ENCODE measurements around the gene FLT4.

Gene FLT4

DNA sequence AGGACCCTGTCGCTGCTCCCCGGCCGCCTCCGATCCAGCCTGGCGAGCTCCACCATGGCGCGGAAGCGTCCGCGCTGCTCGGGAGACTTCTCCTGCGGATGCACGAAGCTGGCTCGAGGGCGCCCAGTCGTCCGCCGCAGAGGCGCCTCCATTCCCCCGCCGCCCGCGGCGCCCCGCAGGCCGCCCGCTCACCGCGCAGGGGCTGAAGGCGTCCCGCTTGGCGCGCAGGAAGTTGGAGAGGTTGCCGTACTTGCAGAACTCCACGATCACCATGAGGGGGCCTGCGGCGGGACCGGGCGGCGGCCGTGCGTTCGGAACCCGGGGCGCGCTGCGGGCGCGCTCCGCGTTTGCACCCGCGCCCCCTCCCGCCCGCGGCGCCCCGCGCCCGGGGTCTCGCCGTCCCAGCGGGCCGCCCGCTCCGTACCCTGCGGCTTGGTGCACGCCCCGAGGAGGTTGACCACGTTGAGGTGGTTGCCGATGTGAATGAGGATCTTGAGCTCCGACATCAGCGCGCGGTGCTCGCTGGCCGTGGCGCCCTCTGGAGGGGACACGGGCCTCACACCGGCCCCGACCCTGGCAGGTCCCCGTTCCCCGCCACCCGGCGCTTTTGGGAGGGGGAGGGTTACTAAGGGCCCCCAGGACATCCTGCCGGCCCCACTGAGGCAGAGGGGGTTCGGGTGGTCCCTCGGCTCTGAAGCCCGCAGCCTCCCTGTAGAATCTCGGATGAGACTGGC is 30.4 kb downstream of the FLT4 start:
- no peaks in the 10 kb centered on the region for H3K36me3 ChIP-seq (ENCODE audit: control insufficient read depth, insufficient read depth, low read length)
- H3K4me3 ChIP-seq (replicated peaks; ENCODE audit: low read depth, low read length), result no peak overlapping the region
- H3K27me3 ChIP-seq (replicated peaks; ENCODE audit: control insufficient read depth, insufficient read depth, low read length), result no peaks in the 10 kb centered on the region; the same call in 1 of the 2 replicates
- peak; percentile 19 for TF ChIP-seq CTCF (IDR thresholded peaks at IDR 0.05; ENCODE audit: insufficient read depth, low read length, poor library complexity, severe bottlenecking)
- no peak for DNase-seq (ENCODE audit: extremely low read depth, insufficient read length)

DNA sequence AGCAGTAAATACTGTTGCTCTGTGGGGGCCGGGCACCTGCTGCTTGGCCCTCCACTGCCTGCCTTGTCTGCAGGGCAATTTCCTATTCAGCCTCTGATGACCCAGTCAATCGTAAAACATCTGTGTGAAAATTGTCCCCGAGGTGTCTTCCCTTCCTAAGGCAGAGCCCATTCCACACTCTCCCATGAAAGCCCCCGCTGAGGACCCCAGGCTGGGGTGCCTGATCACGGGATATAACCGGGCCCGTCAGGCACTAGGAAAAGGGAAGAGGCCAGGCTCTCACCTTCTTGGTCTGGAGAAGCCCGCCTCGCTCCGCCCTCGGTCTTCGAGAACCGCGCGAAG is 30.9 kb downstream of the FLT4 start:
- DNase-seq (ENCODE audit: extremely low read depth, insufficient read length), result no peak
- TF ChIP-seq CTCF (IDR thresholded peaks at IDR 0.05; ENCODE audit: insufficient read depth, low read length, poor library complexity, severe bottlenecking), result no peak
- Histone ChIP-seq H3K36me3 (ENCODE audit: control insufficient read depth, insufficient read depth, low read length) (no peaks in the 10 kb centered on the region), H3K27me3 (replicated peaks; ENCODE audit: control insufficient read depth, insufficient read depth, low read length) (no peaks in the 10 kb centered on the region; the same call in 1 of the 2 replicates), H3K4me3 (replicated peaks; ENCODE audit: low read depth, low read length) (no peak overlapping the region)

- H3K4me3 ChIP-seq (replicated peaks; ENCODE audit: low read depth, low read length), result no peak overlapping the region
- no peak for TF ChIP-seq CTCF (IDR thresholded peaks at IDR 0.05; ENCODE audit: insufficient read depth, low read length, poor library complexity, severe bottlenecking)
- H3K36me3 ChIP-seq (ENCODE audit: control insufficient read depth, insufficient read depth, low read length), result no peaks in the 10 kb centered on the region
- H3K27me3 ChIP-seq (replicated peaks; ENCODE audit: control insufficient read depth, insufficient read depth, low read length), result no peaks in the 10 kb centered on the region; the same call in 1 of the 2 replicates
- no peak for DNase-seq (ENCODE audit: extremely low read depth, insufficient read length)
Observed at GRCh38 chr5:180613814-180614188, 35.6 kb downstream of the FLT4 start.

DNA sequence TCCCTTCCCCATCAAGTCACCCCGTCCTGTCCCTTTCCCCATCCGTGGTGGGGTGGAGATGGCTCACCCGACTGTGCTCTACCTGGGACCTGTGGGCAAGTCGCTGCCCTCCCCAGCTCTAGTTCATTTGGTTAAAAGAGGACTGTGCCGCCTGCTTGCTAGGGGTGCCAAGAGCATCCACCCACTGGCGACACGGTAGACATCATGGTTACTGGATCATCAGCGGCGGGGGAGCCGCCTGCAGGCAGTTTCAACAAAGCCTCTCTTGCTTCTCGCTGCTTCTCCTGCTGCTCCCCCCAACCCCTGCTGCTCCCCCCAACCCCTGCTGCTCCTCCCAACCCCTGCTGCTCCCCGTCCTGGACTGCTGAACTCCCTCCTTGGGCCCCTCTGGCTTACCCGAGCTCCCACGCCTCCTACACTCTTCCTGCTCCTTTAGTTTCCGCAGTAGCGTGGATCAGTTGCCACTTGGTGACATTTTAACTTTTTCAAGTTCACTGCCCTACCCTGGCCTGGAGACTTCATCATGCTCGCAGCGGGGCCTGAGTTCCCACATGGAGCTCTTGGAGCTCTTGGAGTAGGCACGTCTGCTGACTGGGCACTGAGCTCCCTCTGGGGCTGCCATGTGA is 36.1 kb downstream of the FLT4 start:
- no peaks in the 10 kb centered on the region for H3K36me3 ChIP-seq (ENCODE audit: control insufficient read depth, insufficient read depth, low read length)
- no peak for TF ChIP-seq CTCF (IDR thresholded peaks at IDR 0.05; ENCODE audit: insufficient read depth, low read length, poor library complexity, severe bottlenecking)
- no peak for DNase-seq (ENCODE audit: extremely low read depth, insufficient read length)
- no peaks in the 10 kb centered on the region; the same call in 1 of the 2 replicates for H3K27me3 ChIP-seq (replicated peaks; ENCODE audit: control insufficient read depth, insufficient read depth, low read length)
- no peak overlapping the region for H3K4me3 ChIP-seq (replicated peaks; ENCODE audit: low read depth, low read length)

DNA sequence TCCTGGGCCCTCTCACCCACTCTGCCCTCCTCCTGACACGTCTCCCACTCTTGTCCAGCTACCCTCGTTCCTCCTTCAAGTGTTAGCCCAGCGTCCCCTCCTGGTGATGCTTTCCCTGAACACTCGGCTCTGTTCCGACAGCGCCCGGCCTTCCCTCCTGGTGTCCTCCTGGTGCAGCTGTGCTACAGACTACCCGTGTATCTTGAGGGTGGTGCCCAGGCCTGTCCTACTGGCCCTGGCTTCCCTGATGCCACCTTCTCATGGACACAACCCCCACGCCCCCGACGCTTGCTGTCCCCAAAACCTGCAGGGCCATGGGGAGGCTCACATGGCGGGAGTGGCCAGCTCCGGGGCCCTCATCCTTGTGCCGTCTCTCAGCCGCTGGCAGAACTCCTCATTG is 36.7 kb downstream of the FLT4 start:
- H3K36me3 ChIP-seq (ENCODE audit: control insufficient read depth, insufficient read depth, low read length), result no peaks in the 10 kb centered on the region
- no peak for DNase-seq (ENCODE audit: extremely low read depth, insufficient read length)
- no peak for TF ChIP-seq CTCF (IDR thresholded peaks at IDR 0.05; ENCODE audit: insufficient read depth, low read length, poor library complexity, severe bottlenecking)
- H3K27me3 ChIP-seq (replicated peaks; ENCODE audit: control insufficient read depth, insufficient read depth, low read length), result no peaks in the 10 kb centered on the region; the same call in 1 of the 2 replicates
- H3K4me3 ChIP-seq (replicated peaks; ENCODE audit: low read depth, low read length), result no peak overlapping the region
